CD4-positive, alpha-beta T cell (primary cell): ENCODE measurements around the gene AMOTL2. TPM values are rescaled to one million over a fixed set of nuclear protein-coding genes. Genes with fewer than 3 reads are reported as not detected.

Experiments used
- ATAC-seq: fragments of 200-7000 bp; cut with Tn5 transposase; one replicate; pipeline ENCODE4 v1.10.0; 2022; ENCODE audit warnings: mild to moderate bottlenecking; ENCODE audit not compliant: poor library complexity
- CTCF ChIA-PET: fragments of 350-600 bp; sonication (Branson Sonifier 250); formaldehyde crosslinking; loops from one replicate; lab custom pipeline; 2021; ENCODE audit warnings: antibody characterized with exemption, inconsistent platforms; lab: Charles Lee
- POLR2A ChIA-PET: fragments of 350-600 bp; sonication (Branson Sonifier 250); formaldehyde crosslinking; loops from one replicate; lab custom pipeline; 2021; ENCODE audit warnings: antibody characterized with exemption, inconsistent platforms; lab: Charles Lee
- DNase-seq, 14 experiments: peaks; one replicate each; pipeline ENCODE4 v3.0.0-alpha.2; 2013 to 2020; ENCODE audit warnings: mixed read lengths in 2 of 14
- H3K27ac ChIP-seq, 2 donors: one replicate each; pipeline versions ENCODE4 v1.5.1 to v1.7.0; 2013; ENCODE audit warnings: low read length in 2 of 2, low read depth in 1 of 2, mild to moderate bottlenecking in 1 of 2
- H3K27me3 ChIP-seq, 2 experiments: 1 replicate in 1 of 2; 2 replicates in 1 of 2; pipeline versions ENCODE4 v1.6.1 to v1.7.0; 2013; ENCODE audit warnings: low read length in 2 of 2, control low read depth in 1 of 2, mild to moderate bottlenecking in 1 of 2, moderate library complexity in 1 of 2; ENCODE audit not compliant: insufficient read depth in 2 of 2, control insufficient read depth in 1 of 2
- H3K36me3 ChIP-seq: one replicate; pipeline ENCODE4 v1.6.1; 2013; ENCODE audit warnings: low read length, control low read depth; ENCODE audit not compliant: insufficient read depth
- H3K4me1 ChIP-seq: one replicate; pipeline ENCODE4 v1.6.1; 2013; ENCODE audit warnings: low read length, control low read depth; ENCODE audit not compliant: insufficient read depth
- H3K4me3 ChIP-seq: one replicate; pipeline ENCODE4 v1.5.1; 2013; ENCODE audit warnings: mild to moderate bottlenecking, low read length, moderate library complexity
- H3K9me3 ChIP-seq, 2 experiments: 1 replicate in 1 of 2; 2 replicates in 1 of 2; pipeline versions ENCODE4 v1.6.1 to v1.7.0; 2013; ENCODE audit warnings: low read length in 2 of 2, mild to moderate bottlenecking in 2 of 2, control low read depth in 1 of 2, moderate library complexity in 1 of 2; ENCODE audit not compliant: control insufficient read depth in 1 of 2, insufficient read depth in 1 of 2
- H3K27ac Mint-ChIP-seq: one replicate; pipeline ENCODE4 v1.8.0; 2020; ENCODE audit warnings: mixed read lengths
- H3K27me3 Mint-ChIP-seq: one replicate; pipeline ENCODE4 v1.8.0; 2021; ENCODE audit warnings: mixed read lengths
- H3K36me3 Mint-ChIP-seq: one replicate; pipeline ENCODE4 v1.8.0; 2021; ENCODE audit warnings: low read depth, mixed read lengths
- H3K4me1 Mint-ChIP-seq: one replicate; pipeline ENCODE4 v1.8.0; 2021; ENCODE audit warnings: low read depth, mixed read lengths
- H3K4me3 Mint-ChIP-seq: one replicate; pipeline ENCODE4 v1.8.0; 2020; ENCODE audit warnings: mild to moderate bottlenecking, mixed read lengths
- H3K9me3 Mint-ChIP-seq: one replicate; pipeline ENCODE4 v1.8.0; 2020; ENCODE audit warnings: mixed read lengths
- CTCF ChIP-seq: fragments of 200-600 bp; IDR thresholded peaks from one replicate; pipeline ENCODE4 v1.8.0; 2022; ENCODE audit warnings: antibody characterized with exemption, mild to moderate bottlenecking
- intact Hi-C, 2 experiments: fragments of 100-400 bp; cut with DNase I in 1 of 2; cut with micrococcal nuclease in 1 of 2; formaldehyde crosslinking; loops; one replicate each; pipeline versions ENCODE4 v1.15.1 to v1.9.0; 2023 to 2025; cut with DNase I, micrococcal nuclease
- total RNA-seq, 174 experiments: library from RNA in 2 of 174; stranded (reverse) in 2 of 174; gene quantifications; one replicate each; pipeline ENCODE4 v1.2.3 and lab custom pipeline; 2021 to 2026

The AMOTL2 gene
- total RNA-seq, 2 experiments from 2014 or later: not detected

- no peak for TF ChIP-seq CTCF
- Histone ChIP-seq H3K36me3 (no peaks in the 10 kb centered on the region), H3K27ac (no peak overlapping the region), H3K9me3 (no peaks in the 10 kb centered on the region), H3K4me1 (no peaks in the 10 kb centered on the region), H3K27me3 (peaks cover 0 to 5% of the 10 kb centered on the region in 2 experiments), H3K4me3 (no peak overlapping the region)
- no peak for ATAC-seq
- no peaks in the 10 kb centered on the region for H3K36me3 Mint-ChIP-seq
- intact Hi-C loops: no loop called here
- H3K27me3 Mint-ChIP-seq: no peaks in the 10 kb centered on the region
- ChIA-PET POLR2A (no interaction called here), CTCF (no interaction called here)
- H3K4me1 Mint-ChIP-seq: no peaks in the 10 kb centered on the region
- DNase-seq: no peak
- no peak overlapping the region for H3K27ac Mint-ChIP-seq
- no peaks in the 10 kb centered on the region for H3K9me3 Mint-ChIP-seq
- H3K4me3 Mint-ChIP-seq: no peak overlapping the region
These were observed 46.1 kb downstream of the AMOTL2 start for GRCh38 chr3:134328147-134328591.

DNA sequence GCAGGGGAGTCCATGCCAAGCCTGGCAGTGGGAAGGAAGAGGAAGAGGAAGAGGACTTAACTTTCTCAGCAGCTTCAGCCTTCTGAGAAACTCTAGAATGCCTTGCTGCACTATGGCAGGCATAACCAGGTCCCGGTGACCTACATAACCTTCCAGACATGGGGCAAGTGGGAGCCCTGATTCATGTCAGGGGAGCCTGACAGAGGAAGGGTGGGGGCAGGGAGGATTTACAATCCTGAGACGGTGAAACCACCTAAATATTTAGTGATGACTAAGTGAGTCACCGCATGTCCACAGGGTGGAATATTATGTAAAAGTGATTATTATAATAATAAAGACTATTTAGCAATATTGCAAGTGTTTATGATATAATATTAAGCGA lies 46.7 kb downstream of the AMOTL2 start:
- CTCF ChIA-PET: no interaction called here
- POLR2A ChIA-PET: no interaction called here
- intact Hi-C loops: no loop called here
- Histone ChIP-seq H3K36me3 (no peaks in the 10 kb centered on the region), H3K9me3 (no peaks in the 10 kb centered on the region), H3K4me1 (no peaks in the 10 kb centered on the region), H3K27ac (no peak overlapping the region), H3K27me3 (peaks cover 0 to 5% of the 10 kb centered on the region in 2 experiments), H3K4me3 (no peak overlapping the region)
- Mint-ChIP-seq H3K27me3 (no peaks in the 10 kb centered on the region), H3K9me3 (no peaks in the 10 kb centered on the region), H3K4me3 (no peak overlapping the region), H3K36me3 (no peaks in the 10 kb centered on the region), H3K4me1 (no peaks in the 10 kb centered on the region), H3K27ac (no peak overlapping the region)
- DNase-seq (no peak), ATAC-seq (no peak)
- no peak for TF ChIP-seq CTCF

- no peak for ATAC-seq
- Mint-ChIP-seq H3K27ac (no peak overlapping the region), H3K4me1 (no peaks in the 10 kb centered on the region), H3K4me3 (no peak overlapping the region), H3K9me3 (no peaks in the 10 kb centered on the region), H3K27me3 (no peaks in the 10 kb centered on the region), H3K36me3 (no peaks in the 10 kb centered on the region)
- DNase-seq: no peak
- Histone ChIP-seq H3K4me3 (no peak overlapping the region), H3K27ac (no peak overlapping the region), H3K9me3 (no peaks in the 10 kb centered on the region), H3K27me3 (peaks cover 0 to 5% of the 10 kb centered on the region in 2 experiments), H3K4me1 (no peaks in the 10 kb centered on the region), H3K36me3 (no peaks in the 10 kb centered on the region)
- ChIA-PET POLR2A (no interaction called here), CTCF (no interaction called here)
- TF ChIP-seq CTCF: no peak
- intact Hi-C loops: no loop called here
These were observed 47.3 kb downstream of the AMOTL2 start for GRCh38 chr3:134326760-134327593.
